Mesenchymal stem cell (in vitro differentiated cells and primary cell): ENCODE measurements around the gene IFI44.

ENCODE experiments used
- DNase-seq: peaks from one replicate; pipeline ENCODE4 v3.0.0-alpha.2; 2013
- H2AFZ ChIP-seq: one replicate; pipeline ENCODE4 v1.6.1; 2013; ENCODE audit warnings: low read depth, mild to moderate bottlenecking, control low read depth, inconsistent platforms, low read length, moderate library complexity
- H2AK5ac ChIP-seq: 2 replicates; pipeline ENCODE4 v1.6.1; 2013; ENCODE audit warnings: low read length, moderate library complexity, mild to moderate bottlenecking, inconsistent platforms; ENCODE audit not compliant: severe bottlenecking
- H2BK120ac ChIP-seq: one replicate; pipeline ENCODE4 v1.6.1; 2013; ENCODE audit warnings: low read depth, mild to moderate bottlenecking, inconsistent platforms, low read length, moderate library complexity
- H2BK12ac ChIP-seq, 2 experiments: one replicate each; pipeline ENCODE4 v1.6.1; 2013; ENCODE audit warnings: inconsistent platforms in 2 of 2, low read length in 2 of 2, mild to moderate bottlenecking in 2 of 2, moderate library complexity in 2 of 2, control low read depth in 1 of 2
- H2BK15ac ChIP-seq: one replicate; pipeline ENCODE4 v1.6.1; 2013; ENCODE audit warnings: mild to moderate bottlenecking, low read depth, inconsistent platforms; ENCODE audit not compliant: poor library complexity, severe bottlenecking
- H2BK5ac ChIP-seq: 2 replicates; pipeline ENCODE4 v1.6.1; 2013; ENCODE audit warnings: low read depth, mild to moderate bottlenecking, low read length, control low read depth, inconsistent platforms; ENCODE audit not compliant: poor library complexity, severe bottlenecking
- H3K14ac ChIP-seq, 2 experiments: one replicate each; pipeline ENCODE4 v1.6.1; 2013; ENCODE audit warnings: inconsistent platforms in 2 of 2, low read length in 2 of 2, control low read depth in 1 of 2, mild to moderate bottlenecking in 1 of 2, moderate library complexity in 1 of 2
- H3K18ac ChIP-seq, 2 experiments: one replicate each; pipeline ENCODE4 v1.6.1; 2013; ENCODE audit warnings: inconsistent platforms in 2 of 2, low read length in 2 of 2, control low read depth in 1 of 2, low read depth in 1 of 2, mild to moderate bottlenecking in 1 of 2
- H3K23ac ChIP-seq, 2 experiments: one replicate each; pipeline ENCODE4 v1.6.1; 2013; ENCODE audit warnings: inconsistent platforms in 2 of 2, low read length in 2 of 2, mild to moderate bottlenecking in 2 of 2, moderate library complexity in 2 of 2, control low read depth in 1 of 2
- H3K27ac ChIP-seq: 2 replicates; pipeline ENCODE4 v1.5.1; 2013; ENCODE audit warnings: mild to moderate bottlenecking, moderate library complexity, low read length, control low read depth, inconsistent platforms; ENCODE audit not compliant: poor library complexity, severe bottlenecking
- H3K27me3 ChIP-seq, 2 experiments: 2 replicates each; pipeline versions ENCODE4 v1.6.1 to v1.7.0; 2013; ENCODE audit warnings: low read length in 2 of 2, mild to moderate bottlenecking in 2 of 2, moderate library complexity in 2 of 2, control low read depth in 1 of 2, inconsistent platforms in 1 of 2; ENCODE audit not compliant: control insufficient read depth in 1 of 2, insufficient read depth in 1 of 2
- H3K36me3 ChIP-seq, 2 experiments: 2 replicates each; pipeline versions ENCODE4 v1.6.1 to v1.7.0; 2013; ENCODE audit warnings: low read length in 2 of 2, control low read depth in 1 of 2, inconsistent platforms in 1 of 2, low read depth in 1 of 2, mild to moderate bottlenecking in 1 of 2; ENCODE audit not compliant: insufficient read depth in 2 of 2, control insufficient read depth in 1 of 2
- H3K4ac ChIP-seq, 2 experiments: one replicate each; pipeline ENCODE4 v1.6.1; 2013; ENCODE audit warnings: inconsistent platforms in 2 of 2, low read length in 2 of 2, mild to moderate bottlenecking in 2 of 2, moderate library complexity in 2 of 2, control low read depth in 1 of 2, low read depth in 1 of 2
- H3K4me1 ChIP-seq: 2 replicates; pipeline ENCODE4 v1.6.1; 2013; ENCODE audit warnings: low read depth, low read length, control low read depth; ENCODE audit not compliant: control insufficient read depth, insufficient read depth
- H3K4me2 ChIP-seq: 2 replicates; pipeline ENCODE4 v1.6.1; 2013; ENCODE audit warnings: low read length, mild to moderate bottlenecking, inconsistent platforms; ENCODE audit not compliant: poor library complexity, severe bottlenecking
- H3K4me3 ChIP-seq, 2 experiments: 2 replicates each; pipeline versions ENCODE4 v1.5.1 to v1.7.0; 2013; ENCODE audit warnings: low read length in 2 of 2, mild to moderate bottlenecking in 2 of 2, control low read depth in 1 of 2, low read depth in 1 of 2; ENCODE audit not compliant: insufficient read depth in 1 of 2
- H3K79me1 ChIP-seq: replicated peaks from 2 replicates; pipeline ENCODE4 v1.6.1; 2013; ENCODE audit warnings: mild to moderate bottlenecking, control low read depth, low read length, inconsistent platforms; ENCODE audit not compliant: poor library complexity, severe bottlenecking
- H3K9ac ChIP-seq: 2 replicates; pipeline ENCODE4 v1.7.0; 2013; ENCODE audit warnings: mild to moderate bottlenecking, low read length, moderate library complexity
- H3K9me3 ChIP-seq: 2 replicates; pipeline ENCODE4 v1.7.0; 2013; ENCODE audit warnings: mild to moderate bottlenecking, low read length; ENCODE audit not compliant: control insufficient read depth
- H4K8ac ChIP-seq: one replicate; pipeline ENCODE4 v1.6.1; 2013; ENCODE audit warnings: inconsistent platforms, mild to moderate bottlenecking, low read length, moderate library complexity
- H4K91ac ChIP-seq: one replicate; pipeline ENCODE4 v1.6.1; 2013; ENCODE audit warnings: mild to moderate bottlenecking, low read length, inconsistent platforms
- whole genome bisulfite sequencing: methylation state at CpG from one replicate; pipeline ENCODE4 v1.1.7; 2013; ENCODE audit warnings: mixed read lengths; 5-methylcytosine and 5-hydroxymethylcytosine counted together

Gene IFI44

DNA sequence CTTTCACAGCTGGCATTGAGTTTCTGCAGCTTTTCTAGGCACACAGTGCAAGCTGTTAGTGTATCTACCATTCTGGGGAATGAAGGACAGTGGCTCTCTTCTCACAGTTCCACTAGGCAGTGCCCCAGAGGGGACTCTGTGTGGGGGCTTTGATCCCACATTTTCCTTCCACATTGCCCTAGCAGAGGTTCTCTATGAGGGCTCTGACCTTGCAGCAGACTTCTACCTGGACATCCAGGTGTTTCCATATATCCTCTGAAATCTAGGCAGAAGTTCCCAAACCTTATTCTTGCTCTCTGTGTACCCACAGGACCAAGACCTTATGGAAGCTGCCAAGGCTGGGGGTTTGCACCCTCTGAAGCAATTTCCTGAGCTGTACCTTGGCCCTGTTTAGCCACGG, 2.4 kb upstream of the IFI44 start:
- no peak overlapping the region for H3K18ac ChIP-seq
- H2BK5ac ChIP-seq, result no peak overlapping the region
- H3K23ac ChIP-seq, result no peak overlapping the region
- H4K8ac ChIP-seq, result no peak overlapping the region
- no peak overlapping the region for H2BK120ac ChIP-seq
- no peak overlapping the region for H3K4me3 ChIP-seq
- H3K9me3 ChIP-seq, result peaks cover 4% of the 10 kb centered on the region
- H4K91ac ChIP-seq, result no peak overlapping the region
- no peaks in the 10 kb centered on the region for H3K27me3 ChIP-seq
- H3K4ac ChIP-seq, result no peak overlapping the region
- no peak overlapping the region for H2BK15ac ChIP-seq
- no peak for DNase-seq
- no peaks in the 10 kb centered on the region for H3K4me1 ChIP-seq
- 94% methylated on average over 1 of the region's 1 CpG for WGBS
- H3K27ac ChIP-seq, result no peak overlapping the region
- no peak overlapping the region for H3K14ac ChIP-seq
- H3K36me3 ChIP-seq, result no peaks in the 10 kb centered on the region
- no peak overlapping the region for H3K9ac ChIP-seq
- no peak overlapping the region for H2BK12ac ChIP-seq
- H2AFZ ChIP-seq, result no peak overlapping the region
- no peak overlapping the region for H2AK5ac ChIP-seq
- H3K4me2 ChIP-seq, result no peak overlapping the region
- H3K79me1 ChIP-seq, result no peaks in the 10 kb centered on the region

DNA sequence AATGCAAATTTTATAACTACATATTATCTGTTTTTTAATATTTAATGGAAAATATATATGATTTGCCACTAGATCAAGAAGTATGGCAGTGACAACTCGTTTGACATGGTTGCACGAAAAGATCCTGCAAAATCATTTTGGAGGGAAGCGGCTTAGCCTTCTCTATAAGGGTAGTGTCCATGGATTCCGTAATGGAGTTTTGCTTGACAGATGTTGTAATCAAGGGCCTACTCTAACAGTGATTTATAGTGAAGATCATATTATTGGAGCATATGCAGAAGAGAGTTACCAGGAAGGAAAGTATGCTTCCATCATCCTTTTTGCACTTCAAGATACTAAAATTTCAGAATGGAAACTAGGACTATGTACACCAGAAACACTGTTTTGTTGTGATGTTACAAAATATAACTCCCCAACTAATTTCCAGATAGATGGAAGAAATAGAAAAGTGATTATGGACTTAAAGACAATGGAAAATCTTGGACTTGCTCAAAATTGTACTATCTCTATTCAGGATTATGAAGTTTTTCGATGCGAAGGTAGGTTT, 556 bp downstream of the IFI44 start:
- WGBS, result 84% methylated on average over 5 of the region's 6 CpGs
- peak overlapping the region; percentile 95 for H3K9ac ChIP-seq
- DNase-seq, result no peak

DNA sequence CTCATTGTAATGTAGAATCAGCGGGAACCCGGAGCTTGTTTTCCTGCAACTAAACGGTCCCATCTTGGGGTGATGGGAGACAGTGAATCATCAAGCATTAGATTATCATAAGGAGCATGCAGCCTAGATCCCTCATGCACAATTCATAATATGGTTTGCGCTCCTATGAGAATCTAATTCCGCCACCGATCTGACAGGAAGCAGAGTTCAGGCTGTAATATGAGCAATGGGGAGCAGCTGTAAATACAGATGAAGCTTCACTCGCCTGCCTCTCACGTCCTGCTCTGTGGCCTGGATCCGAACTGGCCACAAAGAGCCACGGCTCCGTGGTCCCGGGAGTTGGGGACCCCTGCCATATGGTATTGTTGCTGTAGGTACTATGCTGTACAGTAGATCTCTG, 1.6 kb downstream of the IFI44 start:
- no peak overlapping the region for H2BK12ac ChIP-seq
- no peak overlapping the region for H3K27ac ChIP-seq
- no peak overlapping the region for H3K4me2 ChIP-seq
- H3K4me3 ChIP-seq, result peak overlapping the region in 1 of 2 experiments; percentile 83
- H4K8ac ChIP-seq, result no peak overlapping the region
- no peak overlapping the region for H3K18ac ChIP-seq
- H3K9ac ChIP-seq, result peak overlapping the region; percentile 95
- H3K9me3 ChIP-seq, result no peaks in the 10 kb centered on the region
- 93% methylated on average over 10 of the region's 12 CpGs for WGBS
- H3K14ac ChIP-seq, result no peak overlapping the region
- H3K79me1 ChIP-seq, result no peaks in the 10 kb centered on the region
- DNase-seq, result no peak
- H3K27me3 ChIP-seq, result no peaks in the 10 kb centered on the region
- H2BK15ac ChIP-seq, result no peak overlapping the region
- H4K91ac ChIP-seq, result no peak overlapping the region
- no peak overlapping the region for H2AK5ac ChIP-seq
- no peak overlapping the region for H2BK120ac ChIP-seq
- no peaks in the 10 kb centered on the region for H3K4me1 ChIP-seq
- H3K36me3 ChIP-seq, result peaks cover 0 to 25% of the 10 kb centered on the region in 2 experiments
- no peak overlapping the region for H3K23ac ChIP-seq
- no peak overlapping the region for H2AFZ ChIP-seq
- H2BK5ac ChIP-seq, result no peak overlapping the region
- H3K4ac ChIP-seq, result no peak overlapping the region

More for the DNA sequence above, 556 bp downstream of the IFI44 start:
- no peak overlapping the region for H2BK120ac ChIP-seq
- no peaks in the 10 kb centered on the region for H3K4me1 ChIP-seq
- no peak overlapping the region for H2BK5ac ChIP-seq
- no peak overlapping the region for H3K27ac ChIP-seq
- no peaks in the 10 kb centered on the region for H3K27me3 ChIP-seq
- no peak overlapping the region for H2BK15ac ChIP-seq
- peak overlapping the region in 1 of 2 experiments; percentile 83 for H3K4me3 ChIP-seq
- H3K18ac ChIP-seq, result no peak overlapping the region
- no peak overlapping the region for H3K4ac ChIP-seq
- H4K91ac ChIP-seq, result no peak overlapping the region
- H2AK5ac ChIP-seq, result no peak overlapping the region
- no peak overlapping the region for H4K8ac ChIP-seq
- no peak overlapping the region for H2BK12ac ChIP-seq
- H2AFZ ChIP-seq, result no peak overlapping the region
- H3K14ac ChIP-seq, result no peak overlapping the region
- no peak overlapping the region for H3K23ac ChIP-seq
- no peak overlapping the region for H3K4me2 ChIP-seq
- H3K36me3 ChIP-seq, result peaks cover 0 to 15% of the 10 kb centered on the region in 2 experiments
- H3K79me1 ChIP-seq, result no peaks in the 10 kb centered on the region
- no peaks in the 10 kb centered on the region for H3K9me3 ChIP-seq

DNA sequence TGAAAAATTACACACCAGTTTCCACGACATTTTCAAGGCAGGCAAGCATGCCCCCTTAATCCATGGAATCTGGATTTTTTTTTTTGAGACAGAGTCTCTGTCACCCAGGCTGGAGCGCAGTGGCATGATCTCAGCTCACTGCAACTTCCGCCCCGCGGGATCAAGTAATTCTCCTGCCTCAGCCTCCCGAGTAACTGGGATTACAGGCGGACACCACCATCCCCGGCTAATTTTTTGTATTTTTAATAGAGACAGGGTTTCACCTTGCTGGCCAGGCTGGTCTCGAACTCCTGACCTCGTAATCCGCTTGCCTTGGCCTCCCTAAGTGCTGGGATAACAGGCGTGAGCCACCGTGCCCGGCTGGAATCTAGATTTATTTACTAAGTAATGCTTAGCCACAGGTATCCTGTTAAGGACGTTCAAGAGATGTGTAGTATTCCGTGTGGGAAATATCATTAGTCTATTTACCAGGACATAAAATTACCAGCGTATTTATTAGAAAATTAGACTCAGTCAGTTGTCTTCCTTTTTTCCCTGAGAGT, 2.5 kb downstream of the IFI44 start:
- H3K27ac ChIP-seq, result no peak overlapping the region
- no peak overlapping the region for H2AFZ ChIP-seq
- no peak overlapping the region for H3K18ac ChIP-seq
- H3K14ac ChIP-seq, result no peak overlapping the region
- H2AK5ac ChIP-seq, result no peak overlapping the region
- no peak overlapping the region for H4K8ac ChIP-seq
- H3K4me3 ChIP-seq, result peak overlapping the region in 1 of 2 experiments; percentile 83
- H3K4ac ChIP-seq, result no peak overlapping the region
- H3K4me2 ChIP-seq, result no peak overlapping the region
- H3K79me1 ChIP-seq, result no peaks in the 10 kb centered on the region
- no peak for DNase-seq
- peak overlapping the region; percentile 95 for H3K9ac ChIP-seq
- no peaks in the 10 kb centered on the region for H3K9me3 ChIP-seq
- WGBS, result 87% methylated on average over 12 of the region's 17 CpGs
- H2BK15ac ChIP-seq, result no peak overlapping the region
- H3K27me3 ChIP-seq, result no peaks in the 10 kb centered on the region
- no peak overlapping the region for H2BK5ac ChIP-seq
- H3K4me1 ChIP-seq, result no peaks in the 10 kb centered on the region
- no peak overlapping the region for H4K91ac ChIP-seq
- peaks cover 0 to 34% of the 10 kb centered on the region in 2 experiments for H3K36me3 ChIP-seq
- no peak overlapping the region for H3K23ac ChIP-seq
- H2BK120ac ChIP-seq, result no peak overlapping the region
- H2BK12ac ChIP-seq, result no peak overlapping the region
